Osteoblast (primary cell): ENCODE measurements around the gene MARS1. TPM values are rescaled to one million over a fixed set of nuclear protein-coding genes. Genes with fewer than 3 reads are reported as not detected.

ENCODE experiments used
- DNase-seq: peaks from one replicate; pipeline ENCODE4 v3.0.0; 2011; ENCODE audit warnings: low spot score, mixed read lengths; ENCODE audit not compliant: insufficient read length; ENCODE audit errors: missing footprints
- H2AFZ ChIP-seq: 2 replicates; pipeline ENCODE4 v1.6.0; 2011; ENCODE audit warnings: mild to moderate bottlenecking, low read length
- H3K27ac ChIP-seq: 2 replicates; pipeline ENCODE4 v1.5.1; 2011; ENCODE audit warnings: mild to moderate bottlenecking, low read depth, low read length, moderate library complexity
- H3K27me3 ChIP-seq: 2 replicates; pipeline ENCODE4 v1.6.0; 2012; ENCODE audit warnings: mild to moderate bottlenecking, control low read depth, inconsistent platforms, low read length, moderate library complexity; ENCODE audit not compliant: insufficient read depth
- H3K36me3 ChIP-seq: 2 replicates; pipeline ENCODE4 v1.5.1; 2011; ENCODE audit warnings: mild to moderate bottlenecking, low read length, control low read depth, moderate library complexity; ENCODE audit not compliant: insufficient read depth
- H3K4me1 ChIP-seq: 2 replicates; pipeline ENCODE4 v1.5.1; 2011; ENCODE audit warnings: mild to moderate bottlenecking, low read length, control low read depth, moderate library complexity; ENCODE audit not compliant: insufficient read depth
- H3K4me2 ChIP-seq: 2 replicates; pipeline ENCODE4 v1.6.0; 2011; ENCODE audit warnings: mild to moderate bottlenecking, low read length; ENCODE audit not compliant: insufficient read depth
- H3K4me3 ChIP-seq: fragments of 200-600 bp; sonication (generic); 3 replicates; pipeline ENCODE4 v1.5.1; 2012; ENCODE audit warnings: mild to moderate bottlenecking, low read length, inconsistent platforms; ENCODE audit not compliant: insufficient read depth
- H3K79me2 ChIP-seq: 2 replicates; pipeline ENCODE4 v1.6.0; 2012; ENCODE audit warnings: mild to moderate bottlenecking, low read length, control low read depth, inconsistent platforms; ENCODE audit not compliant: insufficient read depth
- H3K9me3 ChIP-seq: 2 replicates; pipeline ENCODE4 v1.5.1; 2011; ENCODE audit warnings: low read depth, low read length, control low read depth
- H4K20me1 ChIP-seq: 2 replicates; pipeline ENCODE4 v1.6.0; 2012; ENCODE audit warnings: mild to moderate bottlenecking, low read length, control low read depth; ENCODE audit not compliant: insufficient read depth
- CTCF ChIP-seq: IDR thresholded peaks from 2 replicates; pipeline ENCODE4 v1.5.1; 2011; ENCODE audit warnings: mild to moderate bottlenecking, low read depth, low read length, moderate library complexity; ENCODE audit errors: extremely low read depth
- total RNA-seq: library from RNA; depleted of rRNA; stranded (reverse); fragments of >200 nt; gene quantifications from 2 replicates; pipeline ENCODE4 v1.2.3, GENCODE V29; 2012

MARS1 gene
- total RNA-seq, 1 donor = 187 TPM

- Histone ChIP-seq H3K27ac (no peak overlapping the region), H3K79me2 (no peaks in the 10 kb centered on the region), H3K9me3 (no peaks in the 10 kb centered on the region), H3K4me2 (no peak overlapping the region), H2AFZ (no peak overlapping the region), H4K20me1 (no peaks in the 10 kb centered on the region), H3K4me3 (no peak overlapping the region), H3K36me3 (no peaks in the 10 kb centered on the region), H3K4me1 (no peaks in the 10 kb centered on the region), H3K27me3 (peaks cover 73% of the 10 kb centered on the region)
- TF ChIP-seq CTCF = no peak
- DNase-seq = no peak
These were observed 16.2 kb upstream of the MARS1 start for GRCh38 chr12:57471661-57472060.

GRCh38 chr12:57472391-57472790 lies 15.5 kb upstream of the MARS1 start:
- Histone ChIP-seq H3K27ac (no peak overlapping the region), H3K4me1 (no peaks in the 10 kb centered on the region), H3K36me3 (no peaks in the 10 kb centered on the region), H3K4me3 (no peak overlapping the region), H3K79me2 (no peaks in the 10 kb centered on the region), H2AFZ (no peak overlapping the region), H3K9me3 (no peaks in the 10 kb centered on the region), H3K4me2 (no peak overlapping the region), H4K20me1 (no peaks in the 10 kb centered on the region), H3K27me3 (peaks cover 77% of the 10 kb centered on the region)
- no peak for TF ChIP-seq CTCF
- DNase-seq = no peak

GRCh38 chr12:57473392-57473791 lies 14.5 kb upstream of the MARS1 start:
- no peak for TF ChIP-seq CTCF
- peaks cover 76% of the 10 kb centered on the region for H3K27me3 ChIP-seq
- DNase-seq = peak; percentile 74

GRCh38 chr12:57473886-57474285 lies 14.0 kb upstream of the MARS1 start:
- no peak overlapping the region for H2AFZ ChIP-seq
- H3K4me1 ChIP-seq = no peaks in the 10 kb centered on the region
- no peaks in the 10 kb centered on the region for H4K20me1 ChIP-seq
- H3K36me3 ChIP-seq = no peaks in the 10 kb centered on the region
- peaks cover 78% of the 10 kb centered on the region for H3K27me3 ChIP-seq
- TF ChIP-seq CTCF = no peak
- DNase-seq = no peak
- H3K27ac ChIP-seq = no peak overlapping the region
- no peak overlapping the region for H3K4me2 ChIP-seq
- H3K4me3 ChIP-seq = no peak overlapping the region
- no peaks in the 10 kb centered on the region for H3K9me3 ChIP-seq
- H3K79me2 ChIP-seq = no peaks in the 10 kb centered on the region

More at GRCh38 chr12:57473392-57473791, 14.5 kb upstream of the MARS1 start:
- H3K9me3 ChIP-seq = no peaks in the 10 kb centered on the region
- no peak overlapping the region for H3K4me3 ChIP-seq
- H3K4me1 ChIP-seq = no peaks in the 10 kb centered on the region
- H3K36me3 ChIP-seq = no peaks in the 10 kb centered on the region
- no peaks in the 10 kb centered on the region for H3K79me2 ChIP-seq
- no peaks in the 10 kb centered on the region for H4K20me1 ChIP-seq
- H3K27ac ChIP-seq = no peak overlapping the region
- H2AFZ ChIP-seq = no peak overlapping the region
- H3K4me2 ChIP-seq = no peak overlapping the region
